Measurements from ENCODE around the gene COL4A3.

The COL4A3 gene

DNA sequence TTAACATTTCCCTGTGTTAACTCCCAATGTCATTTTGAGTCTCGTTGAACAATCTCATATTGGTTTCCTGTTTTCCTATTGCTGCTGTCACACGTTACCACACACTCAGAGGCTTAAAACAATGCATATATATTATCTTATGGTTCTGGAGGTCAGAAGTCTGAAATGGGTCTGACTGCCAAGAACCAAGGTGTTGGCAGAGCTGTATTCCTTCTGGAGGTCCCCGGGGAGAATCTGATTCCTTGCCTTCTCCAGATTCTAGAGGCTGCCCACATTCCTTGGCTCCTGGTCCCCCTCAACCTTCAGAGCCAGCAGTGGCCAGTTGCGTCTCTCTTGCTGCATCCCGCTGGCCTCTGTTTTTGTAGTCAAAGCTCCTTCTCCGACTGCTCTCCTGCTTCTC is 18.0 kb upstream of the COL4A3 start:
- DNase-seq (ENCODE audit: low read depth) = no peak
- no peak overlapping the region for H3K4me3 ChIP-seq (ENCODE audit: low read length)
- TF ChIP-seq, protein P1, sequence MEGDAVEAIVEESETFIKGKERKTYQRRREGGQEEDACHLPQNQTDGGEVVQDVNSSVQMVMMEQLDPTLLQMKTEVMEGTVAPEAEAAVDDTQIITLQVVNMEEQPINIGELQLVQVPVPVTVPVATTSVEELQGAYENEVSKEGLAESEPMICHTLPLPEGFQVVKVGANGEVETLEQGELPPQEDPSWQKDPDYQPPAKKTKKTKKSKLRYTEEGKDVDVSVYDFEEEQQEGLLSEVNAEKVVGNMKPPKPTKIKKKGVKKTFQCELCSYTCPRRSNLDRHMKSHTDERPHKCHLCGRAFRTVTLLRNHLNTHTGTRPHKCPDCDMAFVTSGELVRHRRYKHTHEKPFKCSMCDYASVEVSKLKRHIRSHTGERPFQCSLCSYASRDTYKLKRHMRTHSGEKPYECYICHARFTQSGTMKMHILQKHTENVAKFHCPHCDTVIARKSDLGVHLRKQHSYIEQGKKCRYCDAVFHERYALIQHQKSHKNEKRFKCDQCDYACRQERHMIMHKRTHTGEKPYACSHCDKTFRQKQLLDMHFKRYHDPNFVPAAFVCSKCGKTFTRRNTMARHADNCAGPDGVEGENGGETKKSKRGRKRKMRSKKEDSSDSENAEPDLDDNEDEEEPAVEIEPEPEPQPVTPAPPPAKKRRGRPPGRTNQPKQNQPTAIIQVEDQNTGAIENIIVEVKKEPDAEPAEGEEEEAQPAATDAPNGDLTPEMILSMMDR (conservative IDR thresholded peaks at IDR 0.05; ENCODE audit: low read length) = no peak

DNA sequence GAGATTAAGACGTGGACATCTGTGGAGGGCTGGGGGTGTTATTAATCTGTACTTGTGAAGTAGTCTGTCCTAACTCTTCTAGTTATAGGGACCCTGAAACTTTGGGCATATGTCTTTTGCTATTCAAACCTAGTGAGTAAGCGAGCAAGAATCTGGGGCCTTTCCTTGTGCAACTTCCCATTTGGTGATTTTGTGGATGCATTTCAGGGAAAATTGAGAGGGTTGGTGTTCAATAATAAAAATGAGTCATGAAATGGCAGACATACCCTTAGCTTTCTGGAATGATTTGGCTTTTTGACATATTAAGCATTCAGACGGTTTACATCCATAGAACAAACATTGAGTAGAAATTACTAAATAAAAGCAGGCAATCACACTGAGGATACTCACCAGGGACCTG is 17.4 kb upstream of the COL4A3 start:
- peak; percentile 33 for DNase-seq (ENCODE audit: low read depth)
- TF ChIP-seq, protein P1 (conservative IDR thresholded peaks at IDR 0.05; ENCODE audit: low read length) = no peak
- H3K4me3 ChIP-seq (ENCODE audit: low read length) = no peak overlapping the region

DNA sequence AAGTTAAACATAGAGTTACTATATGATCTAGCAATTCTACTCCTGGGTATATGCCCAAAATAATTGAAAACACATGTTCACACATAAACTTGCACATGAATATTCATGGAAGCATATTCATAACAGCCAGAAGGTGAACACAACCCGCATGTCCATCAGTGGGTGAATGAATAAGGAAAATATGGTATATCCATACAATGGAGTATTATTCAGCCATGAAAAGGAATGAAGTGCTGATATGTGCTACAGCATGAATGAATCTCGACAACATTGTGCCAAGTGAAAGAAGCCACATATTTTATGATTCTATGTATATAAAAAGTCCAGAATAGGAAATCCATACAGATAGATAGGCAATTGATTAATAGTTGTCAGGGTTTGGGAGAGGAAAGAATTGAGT is 16.3 kb upstream of the COL4A3 start:
- no peak overlapping the region for H3K4me3 ChIP-seq (ENCODE audit: low read length)
- no peak for DNase-seq (ENCODE audit: low read depth)
- TF ChIP-seq, protein P1 (conservative IDR thresholded peaks at IDR 0.05; ENCODE audit: low read length) = no peak

DNA sequence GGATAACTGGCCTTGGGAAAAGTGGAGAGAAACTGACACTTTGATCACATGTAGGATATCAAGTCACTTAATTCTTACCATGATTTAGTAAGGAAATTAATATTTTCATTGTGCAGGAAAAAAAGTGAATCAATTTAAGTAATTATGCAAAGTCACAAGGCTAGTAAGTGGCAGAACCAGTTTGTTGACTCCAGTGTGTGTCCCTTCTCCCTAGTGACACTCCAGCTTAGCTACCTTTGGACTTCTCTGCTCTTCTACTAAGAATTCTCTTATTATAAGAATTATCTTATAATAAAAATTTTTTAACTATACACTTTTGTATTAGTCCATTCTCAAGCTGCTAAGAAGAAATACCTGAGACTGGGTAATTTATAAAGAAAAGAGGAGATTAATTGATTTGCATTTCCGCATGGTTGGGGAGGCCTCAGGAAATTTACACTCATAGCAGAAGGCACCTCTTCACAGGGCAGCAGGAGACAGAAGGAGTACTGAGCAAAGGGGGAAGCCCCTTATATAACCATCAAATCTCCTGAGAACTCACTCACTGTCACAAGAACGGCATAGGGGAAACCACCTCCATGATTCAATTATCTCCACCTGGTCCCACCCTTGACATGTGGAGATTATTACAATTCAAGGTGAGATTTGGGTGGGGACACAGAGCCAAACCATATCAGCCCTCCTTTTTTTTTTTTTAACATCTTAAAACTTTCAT is 14.0 kb upstream of the COL4A3 start:
- TF ChIP-seq, protein P1 (conservative IDR thresholded peaks at IDR 0.05; ENCODE audit: low read length) = no peak
- DNase-seq (ENCODE audit: low read depth) = no peak
- H3K4me3 ChIP-seq (ENCODE audit: low read length) = no peak overlapping the region

DNA sequence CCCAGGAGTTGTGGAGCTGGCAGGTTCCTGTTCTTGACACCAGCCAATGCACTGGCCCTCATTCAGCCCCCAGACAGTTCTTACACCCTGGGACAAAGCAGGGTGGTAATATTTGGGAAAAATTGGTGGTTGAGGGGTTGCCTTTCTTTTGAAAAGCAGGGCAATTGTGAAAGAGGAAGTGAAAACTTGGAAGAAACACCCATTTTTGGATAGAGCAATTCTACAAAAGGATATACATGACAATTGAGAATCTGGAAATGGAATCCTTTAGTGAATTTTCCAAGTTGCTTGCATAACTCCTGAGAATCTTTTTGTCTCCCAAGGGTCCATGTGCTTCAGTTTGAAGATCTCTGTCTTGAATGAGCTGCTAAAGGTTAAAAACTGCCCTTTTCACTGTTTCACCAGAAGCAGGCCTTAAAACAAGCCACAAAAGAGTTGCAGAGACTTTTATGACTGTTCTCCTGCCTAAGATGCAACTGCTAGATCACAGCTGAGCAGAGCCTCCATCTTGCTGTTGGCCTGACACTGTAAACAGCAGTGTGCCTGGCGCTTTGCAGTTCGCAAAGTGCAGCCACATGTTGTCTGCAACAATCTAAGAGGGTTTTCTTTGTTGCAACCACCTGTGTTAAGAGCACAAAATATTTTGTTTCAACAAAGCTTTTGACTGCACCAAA is 12.2 kb upstream of the COL4A3 start:
- no peak overlapping the region for H3K4me3 ChIP-seq (ENCODE audit: low read length)
- TF ChIP-seq, protein P1 (conservative IDR thresholded peaks at IDR 0.05; ENCODE audit: low read length) = no peak
- DNase-seq (ENCODE audit: low read depth) = no peak

DNA sequence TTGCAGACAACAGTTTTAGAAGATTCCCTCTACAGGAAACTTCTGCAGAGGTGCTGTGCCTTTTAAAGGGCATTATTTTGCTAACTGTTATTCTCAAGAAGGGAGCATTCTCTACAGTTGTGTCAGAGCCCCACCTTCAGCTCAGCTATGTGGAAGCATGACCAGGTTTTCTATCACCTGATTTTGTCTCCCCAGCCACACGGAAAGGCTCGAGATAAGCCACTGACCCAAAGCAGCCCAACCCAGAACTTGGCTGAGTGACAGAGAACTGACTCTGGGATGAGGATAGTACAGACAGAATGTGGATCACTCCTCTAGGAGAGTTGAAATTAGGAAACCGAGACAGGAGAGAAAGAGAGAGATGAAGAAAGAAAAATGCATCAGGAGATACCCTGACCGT is 11.1 kb upstream of the COL4A3 start:
- DNase-seq (ENCODE audit: low read depth) = no peak
- no peak overlapping the region for H3K4me3 ChIP-seq (ENCODE audit: low read length)
- TF ChIP-seq, protein P1 (conservative IDR thresholded peaks at IDR 0.05; ENCODE audit: low read length) = no peak

All from AG10803 (cell line).